SK-N-SH (cell line): Measurements from ENCODE around the gene GLIS1. TPM values are rescaled to one million over a fixed set of nuclear protein-coding genes. Genes with fewer than 3 reads are reported as not detected.

Source experiments
- CTCF ChIA-PET: fragments of 300-600, 350-600 bp; formaldehyde crosslinking; extraction: SDS; loops from one replicate; lab custom pipeline; 2021; lab: Yijun Ruan, JAX
- POLR2A ChIA-PET: fragments of 350-600 bp; sonication (Branson Sonifier 250); formaldehyde crosslinking; extraction: SDS; loops from one replicate; lab custom pipeline; 2020; ENCODE audit warnings: antibody characterized with exemption, inconsistent platforms; lab: Yijun Ruan, JAX
- DNase-seq: peaks from one replicate; pipeline ENCODE4 v3.0.0; 2012
- H2AFZ ChIP-seq: fragments of 200-600 bp; sonication (generic); 2 replicates; pipeline ENCODE4 v1.8.1; 2016; ENCODE audit warnings: antibody characterized with exemption, mild to moderate bottlenecking, low read depth
- H3F3A ChIP-seq: fragments of 200-600 bp; sonication (generic); replicated peaks from 2 replicates; pipeline ENCODE3; 2016; ENCODE audit warnings: antibody characterized with exemption, mild to moderate bottlenecking; ENCODE audit not compliant: insufficient read depth
- H3K27ac ChIP-seq, 2 experiments: fragments of 200-500 bp in 1 of 2; fragments of 200-600 bp in 1 of 2; sonication (Bioruptor generic) in 1 of 2; sonication (generic), shearing (Covaris generic) in 1 of 2; 2 replicates each; pipeline versions ENCODE4 v1.5.1 to v1.6.1; 2014 to 2016; ENCODE audit warnings: low read depth in 2 of 2, inconsistent platforms in 1 of 2, low read length in 1 of 2, mild to moderate bottlenecking in 1 of 2, mixed read lengths in 1 of 2
- H3K27me3 ChIP-seq: fragments of 200-600 bp; sonication (generic), shearing (Covaris generic); 2 replicates; pipeline ENCODE4 v1.6.1; 2016; ENCODE audit warnings: mixed run types; ENCODE audit not compliant: insufficient read depth
- H3K36me3 ChIP-seq, 2 experiments: fragments of 200-500 bp in 1 of 2; fragments of 200-600 bp in 1 of 2; sonication (Bioruptor generic) in 1 of 2; sonication (generic) in 1 of 2; replicated peaks in 1 of 2; 2 replicates each; pipeline versions ENCODE3 to v1.5.1; 2014 to 2016; ENCODE audit warnings: low read length in 1 of 2, mild to moderate bottlenecking in 1 of 2; ENCODE audit not compliant: insufficient read depth in 2 of 2, control insufficient read depth in 1 of 2
- H3K4me1 ChIP-seq, 2 experiments: fragments of 200-500 bp in 1 of 2; fragments of 200-600 bp in 1 of 2; sonication (Bioruptor generic) in 1 of 2; sonication (generic), shearing (Covaris generic) in 1 of 2; 2 replicates each; pipeline versions ENCODE4 v1.5.1 to v1.6.1; 2014 to 2016; ENCODE audit warnings: low read depth in 1 of 2, low read length in 1 of 2, mixed run types in 1 of 2; ENCODE audit not compliant: insufficient read depth in 2 of 2, control insufficient read depth in 1 of 2
- H3K4me2 ChIP-seq: fragments of 200-600 bp; sonication (generic), shearing (Covaris generic); 2 replicates; pipeline ENCODE4 v1.6.1; 2017; ENCODE audit warnings: mixed run types
- H3K4me3 ChIP-seq, 2 experiments: fragments of 200-500 bp in 1 of 2; fragments of 200-600 bp in 1 of 2; sonication (Bioruptor generic) in 1 of 2; sonication (generic), shearing (Covaris generic) in 1 of 2; 2 replicates each; pipeline versions ENCODE4 v1.5.1 to v1.8.1; 2014 to 2016; ENCODE audit warnings: low read depth in 2 of 2, inconsistent platforms in 1 of 2, low read length in 1 of 2, mild to moderate bottlenecking in 1 of 2, mixed read lengths in 1 of 2, moderate library complexity in 1 of 2
- H3K79me2 ChIP-seq: fragments of 200-600 bp; sonication (generic); 2 replicates; pipeline ENCODE4 v1.8.1; 2017; ENCODE audit warnings: mild to moderate bottlenecking; ENCODE audit not compliant: insufficient read depth
- H3K9ac ChIP-seq: fragments of 200-600 bp; sonication (generic); 2 replicates; pipeline ENCODE4 v1.6.1; 2017; ENCODE audit warnings: mixed run types
- H3K9me2 ChIP-seq: fragments of 200-600 bp; sonication (generic); 2 replicates; pipeline ENCODE4 v1.6.1; 2017; ENCODE audit warnings: mixed run types
- H3K9me3 ChIP-seq: fragments of 200-600 bp; sonication (generic); 2 replicates; pipeline ENCODE4 v1.6.1; 2017; ENCODE audit warnings: mixed run types, mild to moderate bottlenecking, moderate library complexity
- H4K20me1 ChIP-seq: fragments of 200-600 bp; sonication (generic); 2 replicates; pipeline ENCODE4 v1.6.1; 2017; ENCODE audit warnings: mild to moderate bottlenecking, mixed run types; ENCODE audit not compliant: insufficient read depth
- CHD2 ChIP-seq: fragments of 150-350 bp; IDR thresholded peaks from 2 replicates; pipeline ENCODE4 v1.6.1; 2018; ENCODE audit warnings: low read length; ENCODE audit not compliant: partially characterized antibody
- ELF1 ChIP-seq: IDR thresholded peaks from 2 replicates; pipeline ENCODE4 v1.4.0; 2012
- FOXJ3 ChIP-seq: sonication (generic); formaldehyde crosslinking; IDR thresholded peaks from 2 replicates; pipeline ENCODE4 v1.5.1; 2020; ENCODE audit warnings: mild to moderate bottlenecking, missing genetic modification reagents
- GABPA ChIP-seq: IDR thresholded peaks from 2 replicates; pipeline ENCODE4 v1.4.0; 2012; ENCODE audit warnings: low read depth, mild to moderate bottlenecking
- JUND ChIP-seq: IDR thresholded peaks from 2 replicates; pipeline ENCODE4 v1.4.0; 2012
- RAD21 ChIP-seq: IDR thresholded peaks from 2 replicates; pipeline ENCODE4 v1.6.1; 2012; ENCODE audit warnings: mild to moderate bottlenecking, low read length
- RCOR1 ChIP-seq: fragments of 150-350 bp; IDR thresholded peaks from 2 replicates; pipeline ENCODE4 v1.6.1; 2017; ENCODE audit warnings: antibody characterized with exemption, low read length
- SMC3 ChIP-seq: IDR thresholded peaks from 2 replicates; pipeline ENCODE4 v1.6.1; 2012; ENCODE audit warnings: low read depth, low read length, improper control_type of control experiment
- USF1 ChIP-seq: IDR thresholded peaks from 2 replicates; pipeline ENCODE4 v1.4.0; 2012; ENCODE audit warnings: low read depth, borderline replicate concordance
- ZBTB33 ChIP-seq: IDR thresholded peaks from 2 replicates; pipeline ENCODE4 v1.4.0; 2012; ENCODE audit warnings: low read depth, borderline replicate concordance
- WGBS: methylation state at CpG from one replicate; pipeline ENCODE4 v1.1.6; 2017; ENCODE audit warnings: low lambda C conversion rate; 5-methylcytosine and 5-hydroxymethylcytosine counted together
- polyA plus RNA-seq, 3 experiments: library from polyadenylated mRNA; depleted of rRNA; stranded (reverse); fragments of >200 nt; gene quantifications; 2 replicates each; pipeline ENCODE4 v1.2.3, GENCODE V29; 2012
- TF ChIP-seq, protein P1 (sequence below): IDR thresholded peaks from 2 replicates; pipeline ENCODE4; 2012

Gene GLIS1
- polyA plus RNA-seq, 1 of the 3 experiments (the other 2 are of a cell fraction), result 0.13 TPM

- Histone ChIP-seq H3K9me3 (no peaks in the 10 kb centered on the region), H3K27me3 (no peaks in the 10 kb centered on the region), H3K36me3 (no peaks in the 10 kb centered on the region), H4K20me1 (no peaks in the 10 kb centered on the region), H3K79me2 (no peaks in the 10 kb centered on the region), H3K27ac (peak overlapping the region in 1 of 2 experiments; percentile 86; a peak in 2 of 4 replicates), H3F3A (no peaks in the 10 kb centered on the region), H3K4me1 (peaks cover 8 to 60% of the 10 kb centered on the region in 2 experiments; a peak in 2 of 4 replicates), H3K4me2 (no peak overlapping the region), H3K4me3 (no peak overlapping the region), H2AFZ (no peak overlapping the region), H3K9ac (no peak overlapping the region), H3K9me2 (no peaks in the 10 kb centered on the region)
- WGBS, result 82% methylated on average over 8 of the region's 8 CpGs
- ChIA-PET POLR2A (interaction anchor here (1.5 kb wide), 1 partner anchor 16 kb away, joined by 4 read pairs; no protein-coding TSS in a partner anchor), CTCF (interaction anchor here (1.2 to 1.5 kb wide), 4 partner anchors 16 to 180 kb away, joined by 3 to 7 read pairs (median 3); no protein-coding TSS in a partner anchor)
- no peak for DNase-seq
- no peak for TF ChIP-seq USF1
- TF ChIP-seq RAD21, result no peak
- no peak for TF ChIP-seq RCOR1
- no peak for TF ChIP-seq CHD2
- no peak for TF ChIP-seq JUND
- TF ChIP-seq ELF1, result no peak
- TF ChIP-seq GABPA, result no peak
- TF ChIP-seq, protein P1, sequence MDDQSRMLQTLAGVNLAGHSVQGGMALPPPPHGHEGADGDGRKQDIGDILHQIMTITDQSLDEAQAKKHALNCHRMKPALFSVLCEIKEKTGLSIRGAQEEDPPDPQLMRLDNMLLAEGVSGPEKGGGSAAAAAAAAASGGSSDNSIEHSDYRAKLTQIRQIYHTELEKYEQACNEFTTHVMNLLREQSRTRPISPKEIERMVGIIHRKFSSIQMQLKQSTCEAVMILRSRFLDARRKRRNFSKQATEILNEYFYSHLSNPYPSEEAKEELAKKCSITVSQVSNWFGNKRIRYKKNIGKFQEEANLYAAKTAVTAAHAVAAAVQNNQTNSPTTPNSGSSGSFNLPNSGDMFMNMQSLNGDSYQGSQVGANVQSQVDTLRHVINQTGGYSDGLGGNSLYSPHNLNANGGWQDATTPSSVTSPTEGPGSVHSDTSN, result no peak
- no peak for TF ChIP-seq ZBTB33
- no peak for TF ChIP-seq FOXJ3 (CRISPR knock-in tag)
These were observed 165.4 kb downstream of the GLIS1 start for GRCh38 chr1:53573522-53573921.

DNA sequence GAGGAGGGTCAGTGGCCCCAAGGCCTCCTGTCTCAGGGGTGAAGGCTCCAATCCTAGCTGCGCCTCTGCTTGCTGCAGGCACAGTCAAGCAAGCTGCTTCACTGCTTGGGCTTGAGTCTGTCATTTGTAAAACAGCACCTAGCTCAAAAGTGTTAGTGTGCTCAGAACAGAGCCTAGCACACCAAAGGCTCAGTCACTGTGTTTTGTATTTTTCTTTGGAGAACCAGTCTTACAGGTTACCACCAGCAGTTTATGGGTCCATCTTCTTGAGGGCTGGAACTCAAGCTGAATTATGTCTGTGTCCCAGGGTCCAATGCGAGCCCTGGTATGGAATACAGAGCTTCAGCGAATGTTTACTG lies 166.2 kb downstream of the GLIS1 start:
- H4K20me1 ChIP-seq, result no peaks in the 10 kb centered on the region
- no peak overlapping the region for H2AFZ ChIP-seq
- peak overlapping the region in 1 of 2 experiments; percentile 86; a peak in 2 of 4 replicates for H3K27ac ChIP-seq
- no peak overlapping the region for H3K4me3 ChIP-seq
- 68% methylated on average over 2 of the region's 3 CpGs for WGBS
- H3F3A ChIP-seq, result no peaks in the 10 kb centered on the region
- no peaks in the 10 kb centered on the region for H3K36me3 ChIP-seq
- no peak for DNase-seq
- ChIA-PET CTCF (interaction anchor here (0.9 to 1.7 kb wide), 7 partner anchors 16 to 179 kb away, joined by 3 to 7 read pairs (median 3); no protein-coding TSS in a partner anchor), POLR2A (interaction anchor here (0.8 to 1.5 kb wide), 4 partner anchors 11 to 69 kb away, joined by 4 to 5 read pairs (median 4); no protein-coding TSS in a partner anchor)
- H3K4me2 ChIP-seq, result peak overlapping the region; percentile 35; the same call in 1 of the 2 replicates
- no peak overlapping the region for H3K9ac ChIP-seq
- H3K9me2 ChIP-seq, result no peaks in the 10 kb centered on the region
- no peaks in the 10 kb centered on the region for H3K27me3 ChIP-seq
- no peaks in the 10 kb centered on the region for H3K79me2 ChIP-seq
- H3K9me3 ChIP-seq, result no peaks in the 10 kb centered on the region
- no peak for TF ChIP-seq SMC3
- H3K4me1 ChIP-seq, result peaks cover 8 to 59% of the 10 kb centered on the region in 2 experiments; a peak in 2 of 4 replicates
